ENCODE data around the gene CISD2.

CISD2 gene

GRCh38 chr4:102832105-102832504 lies 36.7 kb upstream of the CISD2 start:
- H3K9ac ChIP-seq (ENCODE audit: low read depth, low read length, poor library complexity): no peak overlapping the region
- H4K8ac ChIP-seq (ENCODE audit: low read depth, low read length): no peak overlapping the region
- no peak for DNase-seq (ENCODE audit: low spot score)
- H3K23ac ChIP-seq (ENCODE audit: low read depth, low read length, poor library complexity): no peak overlapping the region
- no peak overlapping the region for H2BK120ac ChIP-seq (ENCODE audit: low read depth, low read length)
- peaks cover 4% of the 10 kb centered on the region in 2 donors for H3K4me1 ChIP-seq (ENCODE audit: control insufficient read depth in 2 of 2, insufficient read depth in 1 of 2, low read depth in 1 of 2, low read length in 2 of 2)
- H3K4ac ChIP-seq (ENCODE audit: low read length): no peak overlapping the region
- H4K91ac ChIP-seq (ENCODE audit: low read depth, low read length, poor library complexity): no peak overlapping the region
- no peak overlapping the region for H2BK15ac ChIP-seq (ENCODE audit: low read length)
- H3K27me3 ChIP-seq (ENCODE audit: control insufficient read depth in 3 of 3, insufficient read depth in 3 of 3, low read depth in 1 of 3, low read length in 3 of 3): no peaks in the 10 kb centered on the region
- no peak overlapping the region for H3K27ac ChIP-seq (replicated peaks; ENCODE audit: low read length)
- no peak overlapping the region for H2BK12ac ChIP-seq (ENCODE audit: low read length)
- H3K4me3 ChIP-seq (ENCODE audit: low read length in 2 of 2): no peak overlapping the region
- H3K9me3 ChIP-seq (replicated peaks in 1 of 2; ENCODE audit: control insufficient read depth in 2 of 2, insufficient read depth in 1 of 2, low read depth in 1 of 2, low read length in 2 of 2): no peaks in the 10 kb centered on the region
- H3K79me1 ChIP-seq (ENCODE audit: low read depth, low read length): no peaks in the 10 kb centered on the region
- no peak overlapping the region for H3K4me2 ChIP-seq (ENCODE audit: insufficient read depth, low read length, poor library complexity, severe bottlenecking)
- WGBS, 2 donors (ENCODE audit: extremely low coverage in 2 of 2, insufficient read length in 2 of 2, insufficient replicate concordance in 1 of 2): no CpG with 5 or more reads among the region's 4 CpGs
- no peak overlapping the region for H3K18ac ChIP-seq (ENCODE audit: low read length)
- H2BK5ac ChIP-seq (ENCODE audit: low read length): no peak overlapping the region
- H2AK5ac ChIP-seq (ENCODE audit: low read depth, low read length): no peak overlapping the region
- no peaks in the 10 kb centered on the region for H3K36me3 ChIP-seq (replicated peaks in 1 of 2; ENCODE audit: control insufficient read depth in 2 of 2, insufficient read depth in 2 of 2, low read length in 2 of 2)
- no peak overlapping the region for H3K14ac ChIP-seq (ENCODE audit: low read length)
- no peak overlapping the region for H2AFZ ChIP-seq (ENCODE audit: low read length)

DNA sequence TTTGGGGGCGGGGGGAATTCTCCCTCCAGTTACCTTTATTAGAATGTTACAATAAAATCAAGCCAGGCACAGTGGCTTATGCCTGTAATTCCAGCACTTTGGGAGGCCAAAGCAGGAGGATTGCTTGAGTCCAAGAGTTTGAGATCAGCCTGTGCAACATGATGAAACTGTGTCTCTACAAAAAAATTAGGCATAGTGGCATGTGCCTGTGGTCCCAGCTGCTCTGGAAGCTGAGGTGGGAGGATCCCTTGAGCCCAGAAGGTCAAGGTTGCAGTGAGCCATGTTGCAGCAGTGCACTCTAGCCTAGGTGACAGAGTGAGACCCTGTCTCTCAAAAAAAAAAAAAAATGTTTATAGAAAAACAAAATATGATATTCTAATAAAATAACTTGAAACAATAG lies 36.1 kb upstream of the CISD2 start:
- WGBS, 2 donors (ENCODE audit: extremely low coverage in 2 of 2, insufficient read length in 2 of 2, insufficient replicate concordance in 1 of 2): no CpG with 5 or more reads among the region's 1 CpG

DNA sequence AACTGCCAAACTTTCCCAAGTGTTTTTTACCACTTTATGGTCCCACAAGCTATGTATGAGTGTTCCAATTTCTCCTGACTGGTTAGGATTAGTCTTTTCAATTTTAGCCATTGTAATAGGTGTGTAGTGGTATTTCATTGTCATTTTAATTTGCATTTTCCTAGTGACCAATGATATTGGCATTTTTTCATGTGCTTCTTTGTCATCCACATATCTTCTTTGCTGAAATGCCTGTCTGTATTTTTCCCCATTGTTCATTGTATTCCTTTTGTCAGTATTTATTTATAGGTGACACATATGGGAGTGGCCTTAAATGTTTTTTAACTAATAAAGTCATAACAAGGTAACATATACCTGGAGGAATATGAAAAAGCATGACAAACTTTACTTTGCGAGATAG lies 32.2 kb upstream of the CISD2 start:
- H3K14ac ChIP-seq (ENCODE audit: low read length): no peak overlapping the region
- H3K9me3 ChIP-seq (replicated peaks in 1 of 2; ENCODE audit: control insufficient read depth in 2 of 2, insufficient read depth in 1 of 2, low read depth in 1 of 2, low read length in 2 of 2): no peaks in the 10 kb centered on the region
- no peak overlapping the region for H4K8ac ChIP-seq (ENCODE audit: low read depth, low read length)
- no peak overlapping the region for H3K4ac ChIP-seq (ENCODE audit: low read length)
- no peak overlapping the region for H2AK5ac ChIP-seq (ENCODE audit: low read depth, low read length)
- peaks cover 0 to 2% of the 10 kb centered on the region in 2 donors for H3K4me1 ChIP-seq (ENCODE audit: control insufficient read depth in 2 of 2, insufficient read depth in 1 of 2, low read depth in 1 of 2, low read length in 2 of 2)
- DNase-seq (ENCODE audit: low spot score): no peak
- no peak overlapping the region for H3K4me2 ChIP-seq (ENCODE audit: insufficient read depth, low read length, poor library complexity, severe bottlenecking)
- H2BK12ac ChIP-seq (ENCODE audit: low read length): no peak overlapping the region
- peaks cover 1% of the 10 kb centered on the region for H3K79me1 ChIP-seq (ENCODE audit: low read depth, low read length)
- no peak overlapping the region for H2AFZ ChIP-seq (ENCODE audit: low read length)
- H3K23ac ChIP-seq (ENCODE audit: low read depth, low read length, poor library complexity): no peak overlapping the region
- H2BK120ac ChIP-seq (ENCODE audit: low read depth, low read length): no peak overlapping the region
- H3K27me3 ChIP-seq (ENCODE audit: control insufficient read depth in 3 of 3, insufficient read depth in 3 of 3, low read depth in 1 of 3, low read length in 3 of 3): no peaks in the 10 kb centered on the region
- WGBS, 2 donors (ENCODE audit: extremely low coverage in 2 of 2, insufficient read length in 2 of 2, insufficient replicate concordance in 1 of 2): no CpG with 5 or more reads among the region's 1 CpG
- no peak overlapping the region for H2BK5ac ChIP-seq (ENCODE audit: low read length)
- no peak overlapping the region for H3K4me3 ChIP-seq (ENCODE audit: low read length in 2 of 2)
- H3K18ac ChIP-seq (ENCODE audit: low read length): no peak overlapping the region
- no peak overlapping the region for H2BK15ac ChIP-seq (ENCODE audit: low read length)
- peaks cover 0 to 8% of the 10 kb centered on the region in 2 donors for H3K36me3 ChIP-seq (replicated peaks in 1 of 2; ENCODE audit: control insufficient read depth in 2 of 2, insufficient read depth in 2 of 2, low read length in 2 of 2)
- no peak overlapping the region for H4K91ac ChIP-seq (ENCODE audit: low read depth, low read length, poor library complexity)
- no peak overlapping the region for H3K9ac ChIP-seq (ENCODE audit: low read depth, low read length, poor library complexity)
- H3K27ac ChIP-seq (replicated peaks; ENCODE audit: low read length): no peak overlapping the region

More for the DNA sequence above, 36.1 kb upstream of the CISD2 start:
- Histone ChIP-seq H3K4ac (ENCODE audit: low read length) (no peak overlapping the region), H4K8ac (ENCODE audit: low read depth, low read length) (no peak overlapping the region), H2BK5ac (ENCODE audit: low read length) (no peak overlapping the region), H3K18ac (ENCODE audit: low read length) (no peak overlapping the region), H2BK15ac (ENCODE audit: low read length) (no peak overlapping the region), H3K4me3 (ENCODE audit: low read length in 2 of 2) (no peak overlapping the region), H3K79me1 (ENCODE audit: low read depth, low read length) (no peaks in the 10 kb centered on the region), H3K9ac (ENCODE audit: low read depth, low read length, poor library complexity) (no peak overlapping the region), H2AK5ac (ENCODE audit: low read depth, low read length) (no peak overlapping the region), H3K27ac (replicated peaks; ENCODE audit: low read length) (no peak overlapping the region), H2BK12ac (ENCODE audit: low read length) (no peak overlapping the region), H3K14ac (ENCODE audit: low read length) (no peak overlapping the region), H3K4me1 (ENCODE audit: control insufficient read depth in 2 of 2, insufficient read depth in 1 of 2, low read depth in 1 of 2, low read length in 2 of 2) (peaks cover 4% of the 10 kb centered on the region in 2 donors), H3K36me3 (replicated peaks in 1 of 2; ENCODE audit: control insufficient read depth in 2 of 2, insufficient read depth in 2 of 2, low read length in 2 of 2) (no peaks in the 10 kb centered on the region), H2BK120ac (ENCODE audit: low read depth, low read length) (no peak overlapping the region), H3K4me2 (ENCODE audit: insufficient read depth, low read length, poor library complexity, severe bottlenecking) (no peak overlapping the region), H3K9me3 (replicated peaks in 1 of 2; ENCODE audit: control insufficient read depth in 2 of 2, insufficient read depth in 1 of 2, low read depth in 1 of 2, low read length in 2 of 2) (no peaks in the 10 kb centered on the region), H3K27me3 (ENCODE audit: control insufficient read depth in 3 of 3, insufficient read depth in 3 of 3, low read depth in 1 of 3, low read length in 3 of 3) (no peaks in the 10 kb centered on the region), H2AFZ (ENCODE audit: low read length) (no peak overlapping the region), H3K23ac (ENCODE audit: low read depth, low read length, poor library complexity) (no peak overlapping the region), H4K91ac (ENCODE audit: low read depth, low read length, poor library complexity) (no peak overlapping the region)
- DNase-seq (ENCODE audit: low spot score): no peak

- Histone ChIP-seq H2BK5ac (ENCODE audit: low read length) (no peak overlapping the region), H3K9me3 (replicated peaks in 1 of 2; ENCODE audit: control insufficient read depth in 2 of 2, insufficient read depth in 1 of 2, low read depth in 1 of 2, low read length in 2 of 2) (no peaks in the 10 kb centered on the region), H2AFZ (ENCODE audit: low read length) (no peak overlapping the region), H3K9ac (ENCODE audit: low read depth, low read length, poor library complexity) (no peak overlapping the region), H3K4me3 (ENCODE audit: low read length in 2 of 2) (no peak overlapping the region), H3K4ac (ENCODE audit: low read length) (no peak overlapping the region), H3K27me3 (ENCODE audit: control insufficient read depth in 3 of 3, insufficient read depth in 3 of 3, low read depth in 1 of 3, low read length in 3 of 3) (no peaks in the 10 kb centered on the region), H3K14ac (ENCODE audit: low read length) (no peak overlapping the region), H3K36me3 (replicated peaks in 1 of 2; ENCODE audit: control insufficient read depth in 2 of 2, insufficient read depth in 2 of 2, low read length in 2 of 2) (peaks cover 0 to 12% of the 10 kb centered on the region in 2 donors), H3K23ac (ENCODE audit: low read depth, low read length, poor library complexity) (no peak overlapping the region), H3K4me1 (ENCODE audit: control insufficient read depth in 2 of 2, insufficient read depth in 1 of 2, low read depth in 1 of 2, low read length in 2 of 2) (peaks cover 0 to 2% of the 10 kb centered on the region in 2 donors), H3K18ac (ENCODE audit: low read length) (no peak overlapping the region), H4K91ac (ENCODE audit: low read depth, low read length, poor library complexity) (no peak overlapping the region), H2BK15ac (ENCODE audit: low read length) (no peak overlapping the region), H2BK12ac (ENCODE audit: low read length) (no peak overlapping the region), H3K27ac (replicated peaks; ENCODE audit: low read length) (no peak overlapping the region), H2AK5ac (ENCODE audit: low read depth, low read length) (no peak overlapping the region), H4K8ac (ENCODE audit: low read depth, low read length) (no peak overlapping the region), H2BK120ac (ENCODE audit: low read depth, low read length) (no peak overlapping the region), H3K79me1 (ENCODE audit: low read depth, low read length) (peaks cover 1% of the 10 kb centered on the region), H3K4me2 (ENCODE audit: insufficient read depth, low read length, poor library complexity, severe bottlenecking) (no peak overlapping the region)
- WGBS, 2 donors (ENCODE audit: extremely low coverage in 2 of 2, insufficient read length in 2 of 2, insufficient replicate concordance in 1 of 2): no CpG with 5 or more reads among the region's 3 CpGs
- no peak for DNase-seq (ENCODE audit: low spot score)
These were observed 26.4 kb upstream of the CISD2 start for GRCh38 chr4:102842367-102842766.
